Stimulated activated CD4-positive, alpha-beta T cell treated with anti-CD3 and anti-CD28 coated beads, Interleukin-15, amount 100 ng/mL, for 48 hours (primary cell): ENCODE results near the gene CDH24.
A peak's percentile ranks its signal among the peaks of the same experiment; 100 is the strongest.

ENCODE experiments used
- DNase-seq, 2 donors: peaks; one replicate each; pipeline ENCODE4 v3.0.0-alpha.2; 2020; ENCODE audit warnings: low read depth in 2 of 2

CDH24 gene

DNA sequence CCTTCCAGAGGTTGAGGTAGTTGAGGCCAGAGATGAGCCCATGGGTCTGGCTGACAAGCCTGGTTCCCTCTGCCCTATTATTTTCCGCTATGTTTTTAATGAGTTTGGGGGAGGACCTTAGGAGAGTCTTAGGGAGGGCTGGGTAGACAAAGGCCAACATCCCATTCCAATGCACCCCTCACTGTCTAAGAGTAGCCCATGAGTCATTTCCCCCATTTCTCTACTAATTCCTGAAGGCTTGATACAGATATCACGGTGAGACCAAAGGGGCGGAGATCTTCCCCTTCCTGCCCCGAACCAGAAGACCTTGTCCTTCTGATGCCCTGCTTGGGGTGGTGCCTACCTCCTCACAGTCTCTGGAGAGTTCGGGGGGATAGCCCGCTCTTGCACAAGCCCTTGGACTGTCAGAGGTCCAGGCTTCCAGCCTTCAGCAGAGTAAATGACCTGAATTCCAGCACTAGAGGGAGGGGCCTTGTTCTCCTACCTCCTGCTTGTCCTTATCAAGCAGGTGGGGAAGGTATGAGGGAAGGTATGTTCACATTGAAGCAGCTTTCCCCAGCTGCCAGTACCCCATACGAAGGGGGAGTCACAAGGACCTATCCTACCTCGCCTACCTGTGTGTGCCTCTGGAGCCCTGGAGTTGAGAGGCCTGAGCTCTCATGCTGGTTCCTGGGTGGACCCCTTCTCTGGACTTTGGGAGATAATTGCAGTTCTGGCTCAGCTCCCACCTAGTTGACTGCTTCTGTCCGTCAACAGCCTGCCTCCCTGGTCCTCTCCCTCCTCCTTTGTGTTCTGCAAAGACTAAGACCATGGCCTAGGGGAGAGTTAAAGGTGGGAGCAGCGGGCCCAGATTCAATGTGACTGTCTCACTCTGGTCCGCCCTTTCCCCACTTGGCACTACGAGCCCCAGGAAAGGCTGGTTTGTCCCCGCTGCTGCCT lies 11.6 kb downstream of the CDH24 start:
- no peak for DNase-seq

DNA sequence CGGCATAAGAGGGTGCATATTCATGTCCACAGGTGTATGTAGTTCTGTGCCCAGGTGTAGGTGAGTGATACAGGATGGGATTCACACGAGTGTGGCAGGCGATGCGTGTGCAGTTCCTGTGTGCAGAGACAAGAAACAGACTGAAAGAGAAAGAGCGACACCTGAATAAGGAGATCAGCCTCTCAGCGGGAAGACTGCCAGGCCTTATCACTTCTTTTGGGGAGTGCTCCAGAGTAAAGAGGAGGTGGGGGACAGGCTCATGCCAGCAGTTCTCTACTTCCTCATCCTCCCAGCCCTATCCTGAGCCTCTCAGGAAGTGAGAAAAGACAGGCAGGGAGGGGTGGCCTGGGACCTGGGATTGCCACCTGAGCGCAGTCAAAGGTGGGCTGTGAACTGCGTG lies 12.5 kb downstream of the CDH24 start:
- no peak for DNase-seq

DNA sequence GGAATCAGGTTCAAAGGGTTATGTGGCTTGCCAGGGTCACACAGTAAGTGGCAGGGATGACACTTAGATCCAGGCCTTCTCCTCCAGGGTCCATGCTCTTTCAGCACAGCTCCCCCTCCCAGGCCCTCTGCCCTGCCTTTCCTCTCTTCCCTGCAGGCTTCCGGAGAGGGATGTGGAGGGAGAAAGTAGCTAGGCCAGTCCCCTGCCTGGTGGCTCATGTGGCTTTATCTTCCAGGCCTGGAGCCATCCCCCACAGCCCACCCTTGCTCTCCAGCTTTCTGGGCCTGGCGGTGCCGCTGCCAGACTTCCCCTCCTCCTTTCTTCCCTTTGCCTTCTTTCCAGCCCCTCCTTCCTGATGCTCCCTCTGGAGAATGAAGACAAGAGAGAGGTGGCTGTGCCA lies 13.6 kb downstream of the CDH24 start:
- DNase-seq = no peak

DNA sequence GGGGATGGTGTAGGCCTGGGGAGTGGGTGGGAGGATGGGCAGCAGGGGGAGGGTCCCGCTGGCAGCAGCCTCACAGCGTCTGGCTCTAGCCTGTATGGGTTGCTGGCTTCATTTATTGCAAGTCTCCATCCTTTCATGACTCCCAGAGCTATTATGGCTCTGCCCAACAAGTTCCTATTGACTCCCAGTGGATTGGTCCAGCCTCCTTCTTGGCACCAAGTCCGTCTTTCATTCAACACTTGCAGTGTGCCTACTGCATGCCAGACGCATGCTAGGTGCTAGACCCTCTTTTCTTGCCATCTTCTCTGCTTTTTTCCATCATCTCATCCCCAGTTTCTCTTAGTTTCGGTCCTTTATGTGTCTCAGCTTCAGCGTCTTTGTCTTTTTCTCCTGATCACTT lies 14.2 kb downstream of the CDH24 start:
- DNase-seq = no peak

DNA sequence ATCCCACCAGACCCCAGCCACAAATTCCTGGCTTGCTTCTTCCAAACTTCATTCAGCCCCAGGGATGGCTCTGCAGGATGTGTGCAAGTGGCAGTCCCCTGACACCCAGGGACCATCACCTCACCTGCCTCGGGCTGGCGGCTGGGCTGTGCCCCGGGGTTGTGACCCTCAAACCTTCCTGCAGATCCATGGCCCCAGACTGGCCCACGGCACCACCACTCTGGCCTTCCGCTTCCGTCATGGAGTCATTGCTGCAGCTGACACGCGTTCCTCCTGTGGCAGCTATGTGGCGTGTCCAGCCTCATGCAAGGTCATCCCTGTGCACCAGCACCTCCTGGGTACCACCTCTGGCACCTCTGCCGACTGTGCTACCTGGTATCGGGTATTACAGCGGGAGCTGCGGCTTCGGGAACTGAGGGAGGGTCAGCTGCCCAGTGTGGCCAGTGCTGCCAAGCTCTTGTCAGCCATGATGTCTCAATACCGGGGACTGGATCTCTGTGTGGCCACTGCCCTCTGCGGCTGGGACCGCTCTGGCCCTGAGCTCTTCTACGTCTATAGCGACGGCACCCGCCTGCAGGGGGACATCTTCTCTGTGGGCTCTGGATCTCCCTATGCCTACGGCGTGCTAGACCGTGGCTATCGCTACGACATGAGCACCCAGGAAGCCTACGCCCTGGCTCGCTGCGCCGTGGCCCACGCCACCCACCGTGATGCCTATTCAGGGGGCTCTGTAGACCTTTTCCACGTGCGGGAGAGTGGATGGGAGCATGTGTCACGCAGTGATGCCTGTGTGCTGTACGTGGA lies 15.0 kb downstream of the CDH24 start, which contains the start of gene PSMB11:
Gene PSMB11 (plus strand): TSS at position 51 of the 804 bp plus-strand sequence. CDS start 14 bp downstream, at position 65.
- no peak for DNase-seq

DNA sequence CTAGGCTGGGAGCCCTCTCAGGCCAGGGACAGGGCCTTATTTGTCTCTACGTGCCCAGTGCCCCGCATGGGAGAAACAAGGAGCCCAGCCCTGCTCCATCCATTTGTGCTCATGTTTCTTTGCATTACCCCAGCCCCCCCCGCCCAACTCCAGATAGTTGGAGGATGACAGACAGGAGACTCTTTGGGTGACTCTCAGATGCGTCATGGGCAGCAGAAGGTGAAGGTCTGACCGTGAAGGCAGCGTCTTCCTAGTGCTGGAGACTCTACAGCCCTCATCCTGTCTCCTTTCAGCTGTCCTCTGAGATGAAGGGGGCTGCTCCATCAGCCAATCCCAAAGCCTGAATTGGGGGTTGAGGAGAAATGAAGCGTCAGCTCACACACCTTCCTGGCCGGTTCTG lies 15.6 kb downstream of the CDH24 start:
- no peak for DNase-seq

DNA sequence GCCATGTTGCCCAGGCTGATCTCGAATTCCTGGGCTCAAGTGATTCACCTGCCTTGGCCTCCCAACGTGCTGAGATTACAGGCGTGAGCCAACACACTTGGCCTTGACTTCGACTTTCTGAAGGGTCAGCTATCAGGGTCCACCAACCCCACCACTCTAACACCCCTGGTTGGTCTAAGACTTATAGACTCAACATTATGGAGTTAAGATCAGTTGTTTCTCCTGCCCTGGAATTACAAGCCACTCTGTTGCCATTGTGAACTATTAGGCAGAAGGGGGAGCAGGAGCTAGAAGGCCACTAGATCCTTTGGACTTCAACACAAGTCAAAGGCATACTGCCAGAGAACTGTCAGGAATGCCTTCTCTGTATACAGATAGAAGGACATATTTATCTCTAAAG lies 17.2 kb downstream of the CDH24 start:
- no peak for DNase-seq

DNA sequence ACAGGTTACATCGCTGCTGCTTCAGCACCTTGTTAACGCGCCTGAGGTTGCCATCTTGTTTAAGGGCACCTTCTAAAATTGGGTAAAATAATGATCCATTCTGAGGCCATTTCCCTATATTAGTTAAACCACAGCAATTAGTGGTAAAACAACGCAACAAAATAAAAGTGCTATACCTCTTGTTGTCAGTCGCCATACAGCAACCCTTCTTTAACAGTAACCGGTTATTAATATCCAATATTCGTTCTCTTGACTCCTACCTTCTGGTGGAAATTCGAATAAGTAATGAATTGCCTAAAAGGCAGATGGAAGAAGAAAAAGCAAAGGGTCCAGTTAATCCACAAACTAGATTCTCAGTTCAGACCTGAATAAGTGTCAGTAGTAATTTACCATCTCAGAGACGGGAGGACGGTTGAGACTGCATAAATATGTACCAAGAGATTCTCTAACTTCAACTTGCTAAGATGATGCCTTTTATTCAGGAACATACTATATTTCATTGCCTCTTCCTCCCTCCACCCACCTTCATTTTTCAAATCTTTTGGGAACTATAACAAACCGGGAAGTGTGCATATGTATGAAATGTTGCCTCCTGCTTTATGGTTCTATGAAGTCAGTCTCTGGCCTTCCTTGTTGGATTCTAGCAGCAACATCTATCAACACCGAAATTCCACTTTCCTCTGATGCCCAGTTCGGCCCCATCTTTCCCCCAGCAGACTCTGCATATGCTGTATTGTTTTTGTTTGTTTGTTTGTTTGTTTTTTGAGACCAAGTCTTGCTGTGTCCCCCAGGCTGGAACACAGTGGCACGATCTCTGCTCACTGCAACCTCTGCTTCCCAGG lies 21.8 kb downstream of the CDH24 start:
- DNase-seq = no peak

DNA sequence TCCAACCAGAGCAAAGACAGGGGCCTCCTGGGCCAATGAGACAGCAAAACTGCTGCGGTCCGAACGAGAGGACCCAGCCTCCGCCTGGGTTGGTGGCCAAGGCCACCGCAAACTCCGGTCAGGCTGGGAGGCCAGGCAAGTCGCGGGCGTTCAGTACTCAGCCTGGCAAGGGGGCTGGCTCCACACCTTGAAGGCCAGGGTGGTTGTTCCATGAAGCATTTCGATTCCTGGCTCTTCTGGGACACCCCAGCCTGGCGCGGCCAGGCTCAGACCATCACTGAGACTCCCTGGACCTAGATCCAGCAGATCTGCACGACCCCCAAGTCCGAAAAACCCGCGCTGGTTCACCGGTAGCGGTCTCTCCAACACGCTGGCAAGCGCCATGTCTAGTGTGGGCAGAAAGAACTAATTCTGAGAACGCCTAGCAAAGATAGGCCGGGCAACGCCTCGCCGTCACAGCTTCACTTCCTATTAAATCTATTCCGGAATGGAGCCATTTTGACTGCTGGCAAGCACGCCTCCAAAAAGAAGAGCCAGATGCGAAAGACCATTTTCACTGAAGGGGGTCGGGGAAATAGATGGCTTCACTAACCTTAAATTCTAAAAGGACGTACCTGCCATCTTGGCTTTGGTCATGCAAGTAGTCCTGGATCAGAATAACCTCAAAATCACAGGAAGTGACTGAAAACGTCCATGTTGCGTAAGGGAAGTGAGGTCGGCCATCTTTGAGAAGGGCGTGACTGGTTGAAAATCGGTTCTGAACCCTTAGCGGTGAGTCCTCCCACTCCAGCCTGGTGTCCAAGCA lies 22.6 kb downstream of the CDH24 start, which contains the start of gene PSMB5:
Gene PSMB5 (minus strand): TSS at position 403 of the 805 bp plus-strand sequence. CDS start 19 bp downstream, at position 384.
- peak; percentile 84 to 85 for DNase-seq

DNA sequence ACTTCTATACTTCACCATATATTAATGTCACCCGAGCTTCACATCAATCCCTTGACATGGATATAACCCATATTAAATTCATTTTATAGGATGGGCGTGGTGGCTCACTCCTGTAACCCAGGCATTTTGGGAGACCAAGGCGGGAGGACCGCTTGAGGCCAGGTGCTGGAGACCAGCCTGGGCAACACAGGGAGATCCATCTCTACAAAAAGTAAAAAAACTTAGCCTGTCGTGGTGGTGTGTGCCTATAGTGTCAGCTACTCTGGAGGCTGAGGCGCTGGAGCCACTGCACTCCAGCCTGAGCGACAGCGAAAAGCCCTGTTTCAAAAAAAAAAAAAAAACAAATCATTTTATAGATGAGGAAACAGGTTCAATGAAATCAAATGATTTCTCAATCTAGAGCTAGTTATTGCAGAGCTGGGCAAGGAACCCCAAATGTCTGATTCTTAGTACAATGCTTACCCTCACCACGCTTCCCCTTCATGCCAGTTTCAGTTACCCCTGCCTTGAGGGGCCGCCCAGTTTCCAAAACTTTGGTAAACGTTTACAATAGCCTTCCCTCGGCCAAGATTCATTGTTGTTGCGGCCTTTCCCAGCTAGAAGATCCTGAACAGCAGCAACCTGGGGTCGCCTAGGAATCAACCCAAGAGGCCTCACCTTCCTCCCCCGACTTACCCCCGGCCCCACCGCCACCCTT lies 23.4 kb downstream of the CDH24 start:
- no peak for DNase-seq

DNA sequence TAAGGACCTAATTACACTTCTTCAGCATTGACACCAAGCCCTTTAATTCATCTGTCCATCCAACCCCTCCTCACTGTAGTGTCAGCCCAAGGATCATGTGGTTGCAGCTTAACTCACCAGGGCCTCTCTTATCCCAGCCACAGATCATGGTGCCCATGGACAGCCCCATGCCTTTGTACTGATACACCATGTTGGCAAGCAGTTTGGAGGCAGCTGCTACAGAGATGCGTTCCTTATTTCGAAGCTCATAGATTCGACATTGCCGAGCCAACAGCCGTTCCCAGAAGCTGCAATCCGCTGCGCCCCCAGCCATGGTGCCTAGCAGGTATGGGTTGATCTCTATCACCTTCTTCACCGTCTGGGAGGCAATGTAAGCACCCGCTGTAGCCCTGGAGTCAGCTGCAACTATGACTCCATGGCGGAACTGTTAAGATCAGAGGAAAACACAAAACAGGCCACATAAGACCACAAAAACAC lies 24.0 kb downstream of the CDH24 start:
- DNase-seq = no peak

DNA sequence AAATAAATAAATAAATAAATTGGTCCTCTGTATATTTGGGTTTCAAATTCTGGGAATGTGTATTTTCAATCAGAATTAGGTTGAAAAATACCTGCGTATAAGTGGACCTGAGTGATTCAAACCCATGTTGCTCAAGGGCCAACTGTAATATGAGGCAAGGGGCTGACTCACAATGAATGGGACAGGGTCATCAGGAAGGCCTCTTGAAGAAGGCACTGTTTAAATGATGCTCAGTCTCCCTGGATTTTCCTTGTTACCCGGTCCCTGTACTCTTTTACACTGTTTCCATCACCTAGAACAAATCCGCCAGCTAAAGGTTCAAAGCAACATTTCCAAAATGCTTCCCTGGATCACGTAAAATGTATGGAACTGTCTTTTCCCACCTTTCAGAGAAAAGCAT lies 26.4 kb downstream of the CDH24 start:
- DNase-seq = no peak

DNA sequence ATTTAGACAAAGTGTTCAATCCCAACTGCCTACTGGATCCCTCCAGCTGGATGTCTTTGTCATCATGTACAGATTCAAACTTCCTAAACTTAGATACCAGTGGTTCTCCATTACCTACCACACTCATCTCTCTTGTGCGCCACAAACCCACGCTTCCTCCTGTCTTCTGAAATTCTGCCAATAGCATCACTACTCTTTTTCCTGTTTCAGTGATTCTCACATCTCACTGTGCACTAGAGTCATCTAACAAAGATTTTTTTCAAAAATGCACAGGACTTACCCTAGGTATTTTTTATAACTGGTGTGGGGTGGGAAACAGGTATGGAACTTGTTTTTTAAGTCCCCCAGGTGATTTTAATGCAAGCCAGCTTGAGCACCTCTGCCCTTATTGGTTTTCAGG lies 28.5 kb downstream of the CDH24 start:
- no peak for DNase-seq

DNA sequence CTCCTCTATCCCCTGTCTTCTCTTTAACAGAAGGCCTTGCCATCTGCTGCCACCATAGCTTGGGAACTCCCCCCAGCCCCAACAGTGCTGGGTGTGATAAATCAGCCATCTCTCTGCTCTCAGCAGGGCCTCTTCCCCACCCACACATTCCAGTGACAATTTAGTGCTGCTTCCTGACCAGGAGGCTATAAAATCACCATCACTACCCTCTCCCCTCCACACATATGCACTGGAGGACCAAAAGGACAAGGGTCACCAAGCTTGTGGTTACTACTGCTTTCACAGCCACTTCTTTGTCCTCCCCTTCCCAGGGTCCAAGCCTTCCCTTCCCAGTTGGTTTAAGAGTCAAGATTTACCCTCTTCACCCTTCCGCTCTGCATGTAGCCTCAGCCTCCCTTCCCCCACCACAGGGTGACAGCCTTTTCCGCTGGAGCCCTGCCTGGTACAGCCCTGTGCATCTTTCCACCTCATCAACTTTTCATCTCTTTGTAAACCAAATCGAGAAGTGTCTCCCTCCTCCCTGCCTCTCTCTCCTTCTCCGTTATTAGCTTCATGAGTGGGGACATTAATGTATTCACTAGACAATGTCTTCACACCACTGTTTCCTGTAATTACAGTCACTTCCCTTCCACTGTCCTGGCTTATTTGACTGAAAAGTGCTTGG lies 32.0 kb downstream of the CDH24 start:
- no peak for DNase-seq

DNA sequence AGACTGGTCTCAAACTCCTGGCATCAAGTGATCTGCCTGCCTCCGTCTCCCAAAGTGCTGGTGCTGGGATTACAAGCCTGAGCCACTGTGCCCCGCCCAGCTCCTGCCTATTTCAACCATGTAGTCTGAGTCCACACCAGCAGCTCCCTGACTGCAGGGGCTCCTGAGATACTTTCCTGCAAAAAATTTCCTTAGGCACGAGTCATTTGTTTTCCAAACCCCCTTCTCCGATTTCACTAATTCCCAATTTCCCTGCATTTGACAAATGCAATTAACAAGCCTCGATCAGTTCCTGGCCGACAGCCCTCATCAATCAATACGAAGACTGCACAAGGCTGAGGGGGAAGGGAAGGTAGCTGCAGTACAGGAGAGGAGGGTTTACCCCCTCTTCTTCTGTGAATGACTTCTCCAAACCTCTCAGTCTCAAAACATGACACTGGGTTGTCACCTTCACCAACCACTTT lies 32.7 kb downstream of the CDH24 start:
- DNase-seq = no peak

DNA sequence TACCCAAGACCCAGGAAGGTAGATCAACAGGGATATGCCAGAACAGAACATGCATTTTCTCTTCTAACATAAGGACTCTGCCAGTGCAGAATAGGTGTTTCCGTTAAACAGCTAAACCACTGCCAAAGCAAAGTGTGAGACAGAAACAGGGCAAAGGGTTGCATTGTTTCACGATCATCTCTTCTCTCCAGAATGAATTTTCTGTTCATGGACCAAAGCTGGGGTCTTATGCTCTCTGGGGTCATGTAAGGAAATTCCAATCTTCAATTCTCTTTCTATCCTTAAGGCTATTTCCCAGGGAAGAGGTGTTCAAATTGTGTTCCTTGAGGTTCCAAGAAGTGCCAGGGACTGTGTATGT lies 33.5 kb downstream of the CDH24 start:
- no peak for DNase-seq

DNA sequence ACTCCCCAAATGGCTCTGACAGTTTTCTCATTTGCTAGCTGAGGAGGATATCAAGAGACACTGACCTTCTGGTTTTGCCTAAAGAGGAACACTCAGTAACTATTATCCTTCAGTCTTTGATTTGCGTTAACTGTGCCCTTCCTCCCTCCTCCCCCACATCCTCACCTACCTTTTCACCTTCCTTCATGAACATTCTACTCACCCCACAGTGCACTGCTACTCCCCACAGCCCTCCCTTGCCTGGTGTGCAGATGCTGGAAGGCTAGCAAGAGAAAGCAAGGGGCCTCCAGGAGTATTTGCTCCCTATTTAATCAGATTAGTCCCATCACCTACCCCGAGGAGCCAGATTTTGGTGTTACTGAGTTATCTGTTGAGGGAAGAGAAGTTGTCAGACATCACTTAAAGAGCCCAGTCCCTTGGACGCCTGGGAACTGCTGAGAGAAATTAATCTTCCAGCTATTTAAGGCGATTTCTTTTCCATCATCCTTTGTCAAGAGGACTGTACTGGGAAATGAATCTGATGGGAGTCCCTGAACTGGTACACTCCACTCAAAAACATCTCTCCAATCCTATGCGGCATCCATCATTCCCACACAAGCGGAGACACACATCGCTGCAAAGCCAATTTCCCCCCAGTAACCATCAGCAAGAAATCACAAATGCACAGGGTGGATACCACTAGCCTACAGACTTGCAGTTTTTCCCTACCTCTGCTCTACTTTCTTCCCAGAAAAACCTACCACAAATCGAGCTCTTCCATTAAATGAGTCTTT lies 34.1 kb downstream of the CDH24 start:
- DNase-seq = no peak

DNA sequence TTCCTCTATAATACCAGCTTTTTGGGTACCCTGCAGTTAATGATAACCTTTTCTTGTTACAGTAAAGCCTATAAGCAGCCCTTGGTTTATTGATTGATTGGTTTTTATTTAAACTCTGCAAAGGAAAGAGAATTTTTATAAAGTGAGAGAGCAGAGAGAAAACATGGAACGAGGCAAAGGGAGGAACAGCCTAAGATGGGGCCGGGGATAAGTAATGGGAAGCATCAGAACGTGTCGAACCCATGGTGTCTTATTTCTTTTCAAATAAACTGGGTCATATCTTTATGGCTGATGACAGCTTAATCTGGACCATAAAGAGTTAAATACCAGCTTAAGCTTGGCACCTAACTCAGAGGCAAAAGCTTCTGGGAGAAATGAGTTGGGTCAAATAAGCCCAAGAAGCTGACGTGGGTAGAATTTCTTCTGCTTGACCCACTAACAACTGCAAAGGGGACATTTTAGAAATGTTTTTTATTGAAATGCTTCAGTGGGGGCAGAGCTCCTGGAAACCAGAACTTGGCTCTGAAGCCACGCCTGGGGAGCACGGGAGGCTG lies 35.4 kb downstream of the CDH24 start:
- DNase-seq = no peak
